Osteoblast (primary cell): ENCODE data around the gene SECTM1. TPM values are rescaled to one million over a fixed set of nuclear protein-coding genes. Genes with fewer than 3 reads are reported as not detected.

Source experiments
- DNase-seq: peaks from one replicate; pipeline ENCODE4 v3.0.0; 2011; ENCODE audit warnings: low spot score, mixed read lengths; ENCODE audit not compliant: insufficient read length; ENCODE audit errors: missing footprints
- H2AFZ ChIP-seq: 2 replicates; pipeline ENCODE4 v1.6.0; 2011; ENCODE audit warnings: mild to moderate bottlenecking, low read length
- H3K27ac ChIP-seq: 2 replicates; pipeline ENCODE4 v1.5.1; 2011; ENCODE audit warnings: mild to moderate bottlenecking, low read depth, low read length, moderate library complexity
- H3K27me3 ChIP-seq: 2 replicates; pipeline ENCODE4 v1.6.0; 2012; ENCODE audit warnings: mild to moderate bottlenecking, control low read depth, inconsistent platforms, low read length, moderate library complexity; ENCODE audit not compliant: insufficient read depth
- H3K36me3 ChIP-seq: 2 replicates; pipeline ENCODE4 v1.5.1; 2011; ENCODE audit warnings: mild to moderate bottlenecking, low read length, control low read depth, moderate library complexity; ENCODE audit not compliant: insufficient read depth
- H3K4me1 ChIP-seq: 2 replicates; pipeline ENCODE4 v1.5.1; 2011; ENCODE audit warnings: mild to moderate bottlenecking, low read length, control low read depth, moderate library complexity; ENCODE audit not compliant: insufficient read depth
- H3K4me2 ChIP-seq: 2 replicates; pipeline ENCODE4 v1.6.0; 2011; ENCODE audit warnings: mild to moderate bottlenecking, low read length; ENCODE audit not compliant: insufficient read depth
- H3K4me3 ChIP-seq: fragments of 200-600 bp; sonication (generic); 3 replicates; pipeline ENCODE4 v1.5.1; 2012; ENCODE audit warnings: mild to moderate bottlenecking, low read length, inconsistent platforms; ENCODE audit not compliant: insufficient read depth
- H3K79me2 ChIP-seq: 2 replicates; pipeline ENCODE4 v1.6.0; 2012; ENCODE audit warnings: mild to moderate bottlenecking, low read length, control low read depth, inconsistent platforms; ENCODE audit not compliant: insufficient read depth
- H3K9me3 ChIP-seq: 2 replicates; pipeline ENCODE4 v1.5.1; 2011; ENCODE audit warnings: low read depth, low read length, control low read depth
- H4K20me1 ChIP-seq: 2 replicates; pipeline ENCODE4 v1.6.0; 2012; ENCODE audit warnings: mild to moderate bottlenecking, low read length, control low read depth; ENCODE audit not compliant: insufficient read depth
- CTCF ChIP-seq: IDR thresholded peaks from 2 replicates; pipeline ENCODE4 v1.5.1; 2011; ENCODE audit warnings: mild to moderate bottlenecking, low read depth, low read length, moderate library complexity; ENCODE audit errors: extremely low read depth
- total RNA-seq: library from RNA; depleted of rRNA; stranded (reverse); fragments of >200 nt; gene quantifications from 2 replicates; pipeline ENCODE4 v1.2.3, GENCODE V29; 2012

The SECTM1 gene
- total RNA-seq, 1 donor, result 5.8 TPM

- DNase-seq, result peak; percentile 81
- Histone ChIP-seq H2AFZ (no peak overlapping the region), H3K4me1 (peaks cover 22% of the 10 kb centered on the region), H3K36me3 (no peaks in the 10 kb centered on the region), H4K20me1 (no peaks in the 10 kb centered on the region), H3K4me2 (no peak overlapping the region), H3K79me2 (no peaks in the 10 kb centered on the region), H3K27ac (no peak overlapping the region), H3K4me3 (no peak overlapping the region), H3K27me3 (peaks cover 29% of the 10 kb centered on the region), H3K9me3 (no peaks in the 10 kb centered on the region)
- TF ChIP-seq CTCF, result no peak
These were observed 3.8 kb downstream of the SECTM1 start for GRCh38 chr17:82329683-82330321.

GRCh38 chr17:82328994-82329507 is 4.5 kb downstream of the SECTM1 start:
- no peak overlapping the region for H3K4me3 ChIP-seq
- no peak overlapping the region for H3K27ac ChIP-seq
- no peaks in the 10 kb centered on the region for H4K20me1 ChIP-seq
- H3K9me3 ChIP-seq, result no peaks in the 10 kb centered on the region
- H3K4me1 ChIP-seq, result peaks cover 14% of the 10 kb centered on the region
- no peaks in the 10 kb centered on the region for H3K36me3 ChIP-seq
- H3K79me2 ChIP-seq, result no peaks in the 10 kb centered on the region
- H3K4me2 ChIP-seq, result no peak overlapping the region
- DNase-seq, result peak; percentile 84
- peaks cover 27% of the 10 kb centered on the region for H3K27me3 ChIP-seq
- TF ChIP-seq CTCF, result no peak
- no peak overlapping the region for H2AFZ ChIP-seq

GRCh38 chr17:82328141-82328993 is 5.2 kb downstream of the SECTM1 start:
- H3K4me2 ChIP-seq, result no peak overlapping the region
- peaks cover 14% of the 10 kb centered on the region for H3K4me1 ChIP-seq
- H3K27ac ChIP-seq, result no peak overlapping the region
- H3K4me3 ChIP-seq, result no peak overlapping the region
- peaks cover 26% of the 10 kb centered on the region for H3K27me3 ChIP-seq
- H4K20me1 ChIP-seq, result no peaks in the 10 kb centered on the region
- no peaks in the 10 kb centered on the region for H3K79me2 ChIP-seq
- TF ChIP-seq CTCF, result no peak
- no peaks in the 10 kb centered on the region for H3K36me3 ChIP-seq
- DNase-seq, result peak; percentile 90
- H2AFZ ChIP-seq, result no peak overlapping the region
- no peaks in the 10 kb centered on the region for H3K9me3 ChIP-seq

- Histone ChIP-seq H3K4me2 (no peak overlapping the region), H3K9me3 (no peaks in the 10 kb centered on the region), H3K4me1 (peaks cover 8% of the 10 kb centered on the region), H3K79me2 (no peaks in the 10 kb centered on the region), H3K36me3 (no peaks in the 10 kb centered on the region), H2AFZ (no peak overlapping the region), H4K20me1 (no peaks in the 10 kb centered on the region), H3K27me3 (peaks cover 20% of the 10 kb centered on the region), H3K4me3 (no peak overlapping the region), H3K27ac (no peak overlapping the region)
- DNase-seq, result peak; percentile 83
- no peak for TF ChIP-seq CTCF
These were observed 5.8 kb downstream of the SECTM1 start for GRCh38 chr17:82327757-82328140.
